Measurements from ENCODE around the gene TMEM179B.
A peak's percentile ranks its signal among the peaks of the same experiment; 100 is the strongest.
"Not testable (repeated sequence)": the region's sequence is repeated elsewhere in the genome, so short reads cannot be mapped to it uniquely, and the experiment has no call there.

The TMEM179B gene

GRCh38 chr11:62755086-62755615 is 32.1 kb upstream of the TMEM179B start:
- Histone ChIP-seq H3K27ac (ENCODE audit: low read length) (no peak overlapping the region), H3K9ac (ENCODE audit: low read depth, low read length) (peak overlapping the region; percentile 60; the same call in 1 of the 2 replicates), H4K20me1 (ENCODE audit: insufficient read depth, low read length) (peaks cover 7% of the 10 kb centered on the region; the same call in 1 of the 2 replicates), H3K27me3 (ENCODE audit: insufficient read depth, low read length, poor library complexity) (no peaks in the 10 kb centered on the region), H3K9me3 (ENCODE audit: insufficient read depth, low read length, severe bottlenecking) (no peaks in the 10 kb centered on the region), H3K36me3 (ENCODE audit: insufficient read depth, low read length) (peaks cover 16% of the 10 kb centered on the region), H3K4me1 (ENCODE audit: insufficient read depth, low read length) (peaks cover 28% of the 10 kb centered on the region), H3K4me3 (ENCODE audit: low read depth in 1 of 2, low read length in 2 of 2) (no peak overlapping the region), H3K4me2 (ENCODE audit: insufficient read depth, low read length) (peak overlapping the region; percentile 66), H2AFZ (ENCODE audit: low read depth, low read length) (no peak overlapping the region), H3K79me2 (ENCODE audit: insufficient read depth, low read length) (peaks cover 23% of the 10 kb centered on the region)
- no peak for TF ChIP-seq EZH2 (IDR thresholded peaks at IDR 0.05; ENCODE audit: borderline replicate concordance, low read depth, low read length, severe bottlenecking)
- TF ChIP-seq, protein P1, sequence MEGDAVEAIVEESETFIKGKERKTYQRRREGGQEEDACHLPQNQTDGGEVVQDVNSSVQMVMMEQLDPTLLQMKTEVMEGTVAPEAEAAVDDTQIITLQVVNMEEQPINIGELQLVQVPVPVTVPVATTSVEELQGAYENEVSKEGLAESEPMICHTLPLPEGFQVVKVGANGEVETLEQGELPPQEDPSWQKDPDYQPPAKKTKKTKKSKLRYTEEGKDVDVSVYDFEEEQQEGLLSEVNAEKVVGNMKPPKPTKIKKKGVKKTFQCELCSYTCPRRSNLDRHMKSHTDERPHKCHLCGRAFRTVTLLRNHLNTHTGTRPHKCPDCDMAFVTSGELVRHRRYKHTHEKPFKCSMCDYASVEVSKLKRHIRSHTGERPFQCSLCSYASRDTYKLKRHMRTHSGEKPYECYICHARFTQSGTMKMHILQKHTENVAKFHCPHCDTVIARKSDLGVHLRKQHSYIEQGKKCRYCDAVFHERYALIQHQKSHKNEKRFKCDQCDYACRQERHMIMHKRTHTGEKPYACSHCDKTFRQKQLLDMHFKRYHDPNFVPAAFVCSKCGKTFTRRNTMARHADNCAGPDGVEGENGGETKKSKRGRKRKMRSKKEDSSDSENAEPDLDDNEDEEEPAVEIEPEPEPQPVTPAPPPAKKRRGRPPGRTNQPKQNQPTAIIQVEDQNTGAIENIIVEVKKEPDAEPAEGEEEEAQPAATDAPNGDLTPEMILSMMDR (IDR thresholded peaks at IDR 0.05; ENCODE audit: borderline replicate concordance, extremely low read depth, low read length, poor library complexity, severe bottlenecking): no peak
- DNase-seq (no peak), ATAC-seq (ENCODE audit: insufficient read depth, low read depth) (no peak)

- H3K9me3 ChIP-seq (ENCODE audit: insufficient read depth, low read length, severe bottlenecking): no peaks in the 10 kb centered on the region
- H3K36me3 ChIP-seq (ENCODE audit: insufficient read depth, low read length): peaks cover 7% of the 10 kb centered on the region
- DNase-seq (no peak), ATAC-seq (ENCODE audit: insufficient read depth, low read depth) (no peak)
- peaks cover 33% of the 10 kb centered on the region for H3K4me1 ChIP-seq (ENCODE audit: insufficient read depth, low read length)
- 0 out of 2 replicates have a peak, but pooled peaks cover 2% of the 10 kb centered on the region for H4K20me1 ChIP-seq (ENCODE audit: insufficient read depth, low read length)
- no peak overlapping the region for H3K9ac ChIP-seq (ENCODE audit: low read depth, low read length)
- no peak for TF ChIP-seq EZH2 (IDR thresholded peaks at IDR 0.05; ENCODE audit: borderline replicate concordance, low read depth, low read length, severe bottlenecking)
- TF ChIP-seq, protein P1 (IDR thresholded peaks at IDR 0.05; ENCODE audit: borderline replicate concordance, extremely low read depth, low read length, poor library complexity, severe bottlenecking): no peak
- H3K4me2 ChIP-seq (ENCODE audit: insufficient read depth, low read length): no peak overlapping the region
- no peaks in the 10 kb centered on the region for H3K27me3 ChIP-seq (ENCODE audit: insufficient read depth, low read length, poor library complexity)
- no peak overlapping the region for H3K27ac ChIP-seq (ENCODE audit: low read length)
- peak overlapping the region; percentile 57; the same call in 1 of the 2 replicates for H2AFZ ChIP-seq (ENCODE audit: low read depth, low read length)
- H3K4me3 ChIP-seq (ENCODE audit: low read depth in 1 of 2, low read length in 2 of 2): no peak overlapping the region
- peaks cover 21% of the 10 kb centered on the region for H3K79me2 ChIP-seq (ENCODE audit: insufficient read depth, low read length)
These were observed 29.1 kb upstream of the TMEM179B start for GRCh38 chr11:62757846-62758788.

DNA sequence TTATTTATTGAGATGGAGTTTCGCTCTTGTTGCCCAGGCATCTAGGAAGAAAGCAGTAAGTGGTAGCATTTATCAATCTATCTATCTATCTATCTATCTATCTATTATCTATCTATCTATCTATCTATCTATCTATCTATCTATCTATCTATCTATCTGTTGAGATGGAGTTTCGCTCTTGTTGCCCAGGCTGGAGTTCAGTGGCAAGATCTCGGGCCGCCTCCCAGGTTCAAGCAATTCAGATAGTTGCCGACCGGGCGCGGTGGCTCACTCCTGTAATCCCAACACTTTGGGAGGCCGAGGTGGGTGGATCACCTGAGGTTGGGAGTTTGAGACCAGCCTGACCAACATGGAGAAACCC is 26.4 kb upstream of the TMEM179B start:
- H3K4me1 ChIP-seq (ENCODE audit: insufficient read depth, low read length): peaks cover 22% of the 10 kb centered on the region
- H3K4me3 ChIP-seq (ENCODE audit: low read depth in 1 of 2, low read length in 2 of 2): peak overlapping the region; percentile 13 to 86; a peak in 3 of 4 replicates
- not testable (repeated sequence) for H4K20me1 ChIP-seq (ENCODE audit: insufficient read depth, low read length); H3K27me3 ChIP-seq (ENCODE audit: insufficient read depth, low read length, poor library complexity); H3K9me3 ChIP-seq (ENCODE audit: insufficient read depth, low read length, severe bottlenecking); DNase-seq
- H3K79me2 ChIP-seq (ENCODE audit: insufficient read depth, low read length): peaks cover 19% of the 10 kb centered on the region
- ATAC-seq (ENCODE audit: insufficient read depth, low read depth): peak; percentile 2; the same call in 1 of the 3 replicates
- H3K4me2 ChIP-seq (ENCODE audit: insufficient read depth, low read length): peak overlapping the region; percentile 63
- peak overlapping the region; percentile 72 for H2AFZ ChIP-seq (ENCODE audit: low read depth, low read length)
- H3K27ac ChIP-seq (ENCODE audit: low read length): peak overlapping the region; percentile 69; the same call in 1 of the 2 replicates
- H3K36me3 ChIP-seq (ENCODE audit: insufficient read depth, low read length): peaks cover 24% of the 10 kb centered on the region
- H3K9ac ChIP-seq (ENCODE audit: low read depth, low read length): peak overlapping the region; percentile 73

GRCh38 chr11:62770778-62771143 is 16.4 kb upstream of the TMEM179B start:
- Histone ChIP-seq H3K4me1 (ENCODE audit: insufficient read depth, low read length) (peaks cover 27% of the 10 kb centered on the region), H4K20me1 (ENCODE audit: insufficient read depth, low read length) (no peaks in the 10 kb centered on the region), H3K27ac (ENCODE audit: low read length) (peak overlapping the region; percentile 78), H3K4me2 (ENCODE audit: insufficient read depth, low read length) (peak overlapping the region; percentile 77), H3K79me2 (ENCODE audit: insufficient read depth, low read length) (peaks cover 35% of the 10 kb centered on the region), H3K4me3 (ENCODE audit: low read depth in 1 of 2, low read length in 2 of 2) (peak overlapping the region; percentile 41 to 69; a peak in 3 of 4 replicates), H3K27me3 (ENCODE audit: insufficient read depth, low read length, poor library complexity) (no peaks in the 10 kb centered on the region), H3K9ac (ENCODE audit: low read depth, low read length) (peak overlapping the region; percentile 60), H3K36me3 (ENCODE audit: insufficient read depth, low read length) (peaks cover 32% of the 10 kb centered on the region), H3K9me3 (ENCODE audit: insufficient read depth, low read length, severe bottlenecking) (no peaks in the 10 kb centered on the region), H2AFZ (ENCODE audit: low read depth, low read length) (peak overlapping the region; percentile 72)
- DNase-seq (no peak), ATAC-seq (ENCODE audit: insufficient read depth, low read depth) (peak; percentile 18)
- TF ChIP-seq, protein P1 (IDR thresholded peaks at IDR 0.05; ENCODE audit: borderline replicate concordance, extremely low read depth, low read length, poor library complexity, severe bottlenecking): no peak
- TF ChIP-seq EZH2 (IDR thresholded peaks at IDR 0.05; ENCODE audit: borderline replicate concordance, low read depth, low read length, severe bottlenecking): no peak
